H9 (cell line): ENCODE results near the gene GFRA1. TPM values are rescaled to one million over a fixed set of nuclear protein-coding genes. Genes with fewer than 3 reads are reported as not detected.
"Not testable (repeated sequence)": the region's sequence is repeated elsewhere in the genome, so short reads cannot be mapped to it uniquely, and the experiment has no call there.

Source experiments
- DNase-seq: peaks from one replicate; pipeline ENCODE4 v3.0.0-alpha.2; 2017
- H2AFZ ChIP-seq: one replicate; pipeline ENCODE4 v1.6.1; 2013; ENCODE audit warnings: mild to moderate bottlenecking, low read length, control low read depth, moderate library complexity
- H2AK5ac ChIP-seq: 2 replicates; pipeline ENCODE4 v1.6.1; 2013; ENCODE audit warnings: low read length, control low read depth, mixed read lengths; ENCODE audit not compliant: insufficient read length
- H2BK120ac ChIP-seq: one replicate; pipeline ENCODE4 v1.6.1; 2013; ENCODE audit warnings: low read depth, mild to moderate bottlenecking, low read length, control low read depth, inconsistent platforms; ENCODE audit not compliant: poor library complexity, severe bottlenecking
- H2BK12ac ChIP-seq: 2 replicates; pipeline ENCODE4 v1.6.1; 2013; ENCODE audit warnings: low read length, control low read depth, mixed read lengths, low read depth; ENCODE audit not compliant: insufficient read length
- H2BK15ac ChIP-seq: 2 replicates; pipeline ENCODE4 v1.6.1; 2013; ENCODE audit warnings: low read depth, low read length, control low read depth
- H2BK20ac ChIP-seq: one replicate; pipeline ENCODE4 v1.6.1; 2013; ENCODE audit warnings: low read depth, mild to moderate bottlenecking, low read length, control low read depth, inconsistent platforms; ENCODE audit not compliant: poor library complexity, severe bottlenecking
- H2BK5ac ChIP-seq: 2 replicates; pipeline ENCODE4 v1.6.1; 2013; ENCODE audit warnings: low read length, control low read depth, mixed read lengths; ENCODE audit not compliant: insufficient read length
- H3K14ac ChIP-seq: 2 replicates; pipeline ENCODE4 v1.6.1; 2013; ENCODE audit warnings: low read length, control low read depth; ENCODE audit not compliant: insufficient read depth
- H3K18ac ChIP-seq: 2 replicates; pipeline ENCODE4 v1.6.1; 2013; ENCODE audit warnings: low read depth, mild to moderate bottlenecking, mixed read lengths, low read length, control low read depth; ENCODE audit not compliant: insufficient read length
- H3K23ac ChIP-seq: 2 replicates; pipeline ENCODE4 v1.6.1; 2013; ENCODE audit warnings: low read length, control low read depth, mixed read lengths, low read depth; ENCODE audit not compliant: insufficient read length
- H3K23me2 ChIP-seq: 2 replicates; pipeline ENCODE4 v1.6.1; 2013; ENCODE audit warnings: low read depth, mild to moderate bottlenecking, mixed read lengths, low read length, control low read depth; ENCODE audit not compliant: insufficient read length, poor library complexity, severe bottlenecking
- H3K27ac ChIP-seq: 2 replicates; pipeline ENCODE4 v1.5.1; 2013; ENCODE audit warnings: low read length, control low read depth, mixed read lengths, low read depth; ENCODE audit not compliant: insufficient read length
- H3K27me3 ChIP-seq: 2 replicates; pipeline ENCODE4 v1.6.1; 2013; ENCODE audit warnings: low read length, control low read depth, inconsistent platforms; ENCODE audit not compliant: insufficient read depth
- H3K4ac ChIP-seq: 2 replicates; pipeline ENCODE4 v1.6.1; 2013; ENCODE audit warnings: low read depth, mild to moderate bottlenecking, control low read depth, inconsistent platforms, low read length, moderate library complexity
- H3K4me1 ChIP-seq: 2 replicates; pipeline ENCODE4 v1.6.1; 2013; ENCODE audit warnings: low read length, control low read depth, inconsistent platforms; ENCODE audit not compliant: insufficient read depth
- H3K4me2 ChIP-seq: 2 replicates; pipeline ENCODE4 v1.6.1; 2013; ENCODE audit warnings: low read length, control low read depth, mixed read lengths; ENCODE audit not compliant: insufficient read length, insufficient read depth
- H3K56ac ChIP-seq: 2 replicates; pipeline ENCODE4 v1.6.1; 2013; ENCODE audit warnings: low read depth, mild to moderate bottlenecking, mixed read lengths, low read length, control low read depth; ENCODE audit not compliant: insufficient read length
- H3K79me1 ChIP-seq: 2 replicates; pipeline ENCODE4 v1.6.1; 2013; ENCODE audit warnings: low read depth, mild to moderate bottlenecking, moderate library complexity, low read length, control low read depth, inconsistent platforms; ENCODE audit not compliant: insufficient read depth, poor library complexity, severe bottlenecking
- H3K79me2 ChIP-seq: 2 replicates; pipeline ENCODE4 v1.6.1; 2013; ENCODE audit warnings: low read length, control low read depth, inconsistent platforms; ENCODE audit not compliant: insufficient read depth
- H3K9ac ChIP-seq: 2 replicates; pipeline ENCODE4 v1.6.1; 2013; ENCODE audit warnings: low read length, control low read depth, mixed read lengths; ENCODE audit not compliant: insufficient read length; ENCODE audit errors: extremely low read depth
- H3K9me3 ChIP-seq: one replicate; pipeline ENCODE4 v1.6.1; 2013; ENCODE audit warnings: low read depth, low read length, inconsistent platforms; ENCODE audit not compliant: control insufficient read depth
- H3T11ph ChIP-seq: one replicate; pipeline ENCODE4 v1.6.1; 2013; ENCODE audit warnings: mild to moderate bottlenecking, low read length, control low read depth, inconsistent platforms
- H4K20me1 ChIP-seq: one replicate; pipeline ENCODE4 v1.6.1; 2013; ENCODE audit not compliant: control insufficient read depth, insufficient read length, insufficient read depth
- H4K5ac ChIP-seq: 2 replicates; pipeline ENCODE4 v1.6.1; 2013; ENCODE audit warnings: low read depth, mild to moderate bottlenecking, mixed read lengths, low read length, control low read depth; ENCODE audit not compliant: insufficient read length
- H4K8ac ChIP-seq: replicated peaks from 2 replicates; pipeline ENCODE4 v1.6.1; 2013; ENCODE audit warnings: low read length, control low read depth, mixed read lengths, low read depth; ENCODE audit not compliant: insufficient read length
- H4K91ac ChIP-seq: 2 replicates; pipeline ENCODE4 v1.6.1; 2013; ENCODE audit warnings: low read depth, mild to moderate bottlenecking, moderate library complexity, mixed read lengths, low read length, control low read depth; ENCODE audit not compliant: insufficient read length
- H3K27ac Mint-ChIP-seq, 3 experiments: 2 replicates in 2 of 3; 3 replicates in 1 of 3; pipeline ENCODE4 v1.8.0; 2020 to 2021; ENCODE audit warnings: mixed read lengths in 3 of 3, mild to moderate bottlenecking in 1 of 3, moderate library complexity in 1 of 3
- H3K27me3 Mint-ChIP-seq: 2 replicates; pipeline ENCODE4 v1.8.0; 2021; ENCODE audit warnings: low read depth, mild to moderate bottlenecking, moderate library complexity, mixed read lengths
- H3K36me3 Mint-ChIP-seq, 3 experiments: 2 replicates in 2 of 3; 3 replicates in 1 of 3; pipeline ENCODE4 v1.8.0; 2020 to 2021; ENCODE audit warnings: low read depth in 3 of 3, mixed read lengths in 3 of 3; ENCODE audit not compliant: insufficient read depth in 1 of 3
- H3K4me1 Mint-ChIP-seq, 2 experiments: 2 replicates each; pipeline ENCODE4 v1.8.0; 2020; ENCODE audit warnings: mixed read lengths in 2 of 2
- H3K4me3 Mint-ChIP-seq, 2 experiments: 2 replicates in 1 of 2; 3 replicates in 1 of 2; pipeline ENCODE4 v1.8.0; 2020 to 2021; ENCODE audit warnings: mild to moderate bottlenecking in 2 of 2, mixed read lengths in 2 of 2, moderate library complexity in 1 of 2
- H3K9me3 Mint-ChIP-seq, 2 experiments: 2 replicates in 1 of 2; 3 replicates in 1 of 2; pipeline ENCODE4 v1.8.0; 2020; ENCODE audit warnings: mild to moderate bottlenecking in 2 of 2, mixed read lengths in 2 of 2, moderate library complexity in 1 of 2
- WGBS: extraction: QIAGEN DNeasy Blood & Tissue Kit; methylation state at CpG from one replicate; pipeline ENCODE4 v1.1.7; 2013; ENCODE audit warnings: missing lambda C conversion rate, low lambda C conversion rate, mixed read lengths; ENCODE audit not compliant: insufficient read length; ENCODE audit errors: extremely low coverage; 5-methylcytosine and 5-hydroxymethylcytosine counted together
- total RNA-seq: library from RNA; stranded (reverse); gene quantifications from 2 replicates; pipeline ENCODE4 v1.2.1, GENCODE V29; 2021

Gene GFRA1
- total RNA-seq, 1 experiment from 2014 or later: 0.24 TPM

- H3K27me3 Mint-ChIP-seq, H3K9ac ChIP-seq, H2AK5ac ChIP-seq, H2BK5ac ChIP-seq, H3K79me2 ChIP-seq, H3K18ac ChIP-seq, H3K4ac ChIP-seq, H3K4me1 ChIP-seq, H3K27me3 ChIP-seq, H4K20me1 ChIP-seq, H2BK120ac ChIP-seq, H3K56ac ChIP-seq, H2BK12ac ChIP-seq, H2BK15ac ChIP-seq, H4K8ac ChIP-seq, H3K79me1 ChIP-seq, H3K14ac ChIP-seq, H3K23ac ChIP-seq, H3K36me3 Mint-ChIP-seq, H4K91ac ChIP-seq, H3K4me2 ChIP-seq, DNase-seq, H2AFZ ChIP-seq, H3K27ac ChIP-seq, H3K27ac Mint-ChIP-seq, H4K5ac ChIP-seq, H3K9me3 Mint-ChIP-seq, H3K4me3 Mint-ChIP-seq, H3T11ph ChIP-seq, H2BK20ac ChIP-seq, H3K23me2 ChIP-seq, H3K9me3 ChIP-seq: not testable (repeated sequence)
- H3K4me1 Mint-ChIP-seq: peaks cover 24 to 30% of the 10 kb centered on the region in 2 experiments
- WGBS: no CpG with 5 or more reads among the region's 3 CpGs
Measured at GRCh38 chr10:116052522-116052921, 220.5 kb downstream of the GFRA1 start.
